ES-I3 (cell line): ENCODE data around the gene MZT2A.
"Not testable (repeated sequence)": the region's sequence is repeated elsewhere in the genome, so short reads cannot be mapped to it uniquely, and the experiment has no call there.

Experiments
- H3K36me3 ChIP-seq: 2 replicates; pipeline ENCODE4 v1.6.1; 2013; ENCODE audit warnings: mild to moderate bottlenecking, low read length, control low read depth, moderate library complexity; ENCODE audit not compliant: insufficient read depth
- H3K4me1 ChIP-seq: 2 replicates; pipeline ENCODE4 v1.6.1; 2013; ENCODE audit warnings: mild to moderate bottlenecking, control low read depth, low read length; ENCODE audit not compliant: insufficient read depth
- H3K9ac ChIP-seq: 2 replicates; pipeline ENCODE4 v1.6.1; 2013; ENCODE audit warnings: low read depth, mild to moderate bottlenecking, low read length, moderate library complexity
- H3K9me3 ChIP-seq: 2 replicates; pipeline ENCODE4 v1.6.1; 2013; ENCODE audit warnings: mild to moderate bottlenecking, low read length, moderate library complexity; ENCODE audit not compliant: control insufficient read depth, insufficient read depth

The MZT2A gene

GRCh38 chr2:131527131-131528001 lies 35.2 kb upstream of the MZT2A start, which contains the start of gene CCDC74A:
Gene CCDC74A, plus strand, starts transcription at chr2:131527888. Its CDS starts 83 bp downstream, at chr2:131527971.
- H3K9me3 ChIP-seq, H3K4me1 ChIP-seq, H3K36me3 ChIP-seq: not testable (repeated sequence)
- H3K9ac ChIP-seq = peak within 1 kb of the TSS; percentile 51; the same call in 1 of the 2 replicates

- not testable (repeated sequence) for H3K9me3 ChIP-seq, H3K9ac ChIP-seq, H3K4me1 ChIP-seq, H3K36me3 ChIP-seq
Observed at GRCh38 chr2:131525256-131525655, 33.1 kb upstream of the MZT2A start.

GRCh38 chr2:131521961-131522781 lies 30.0 kb upstream of the MZT2A start:
- Histone ChIP-seq H3K9ac (no peak overlapping the region), H3K9me3 (no peaks in the 10 kb centered on the region)

GRCh38 chr2:131521524-131521923 lies 29.3 kb upstream of the MZT2A start:
- H3K9me3 ChIP-seq, H3K36me3 ChIP-seq, H3K4me1 ChIP-seq, H3K9ac ChIP-seq: not testable (repeated sequence)

More at GRCh38 chr2:131521961-131522781, 30.0 kb upstream of the MZT2A start:
- no peaks in the 10 kb centered on the region for H3K4me1 ChIP-seq
- no peaks in the 10 kb centered on the region; the same call in 1 of the 2 replicates for H3K36me3 ChIP-seq

GRCh38 chr2:131520526-131520925 lies 28.3 kb upstream of the MZT2A start:
- H3K4me1 ChIP-seq = no peaks in the 10 kb centered on the region
- no peaks in the 10 kb centered on the region; the same call in 1 of the 2 replicates for H3K36me3 ChIP-seq
- H3K9ac ChIP-seq = no peak overlapping the region
- no peaks in the 10 kb centered on the region for H3K9me3 ChIP-seq

GRCh38 chr2:131519871-131520470 lies 27.8 kb upstream of the MZT2A start:
- not testable (repeated sequence) for H3K9ac ChIP-seq, H3K9me3 ChIP-seq, H3K36me3 ChIP-seq, H3K4me1 ChIP-seq

- H3K9ac ChIP-seq = no peak overlapping the region
- no peaks in the 10 kb centered on the region for H3K9me3 ChIP-seq
- no peaks in the 10 kb centered on the region for H3K4me1 ChIP-seq
- H3K36me3 ChIP-seq = no peaks in the 10 kb centered on the region; the same call in 1 of the 2 replicates
Observed at GRCh38 chr2:131519466-131519865, 27.3 kb upstream of the MZT2A start.

- not testable (repeated sequence) for H3K4me1 ChIP-seq, H3K36me3 ChIP-seq, H3K9me3 ChIP-seq, H3K9ac ChIP-seq
Observed at GRCh38 chr2:131518531-131518930, 26.3 kb upstream of the MZT2A start.

- not testable (repeated sequence) for H3K4me1 ChIP-seq, H3K36me3 ChIP-seq, H3K9me3 ChIP-seq
Observed at GRCh38 chr2:131517856-131518255, 25.7 kb upstream of the MZT2A start.

GRCh38 chr2:131517106-131517831 lies 25.1 kb upstream of the MZT2A start:
- H3K36me3 ChIP-seq = no peaks in the 10 kb centered on the region; the same call in 1 of the 2 replicates
- H3K9me3 ChIP-seq = no peaks in the 10 kb centered on the region
- no peaks in the 10 kb centered on the region for H3K4me1 ChIP-seq
- H3K9ac ChIP-seq = no peak overlapping the region

More at GRCh38 chr2:131517856-131518255, 25.7 kb upstream of the MZT2A start:
- H3K9ac ChIP-seq = not testable (repeated sequence)

- not testable (repeated sequence) for H3K36me3 ChIP-seq, H3K9me3 ChIP-seq, H3K4me1 ChIP-seq, H3K9ac ChIP-seq
Observed at GRCh38 chr2:131516621-131517020, 24.4 kb upstream of the MZT2A start.

- Histone ChIP-seq H3K4me1 (no peaks in the 10 kb centered on the region), H3K36me3 (no peaks in the 10 kb centered on the region; the same call in 1 of the 2 replicates), H3K9ac (no peak overlapping the region), H3K9me3 (no peaks in the 10 kb centered on the region)
Observed at GRCh38 chr2:131516011-131516410, 23.8 kb upstream of the MZT2A start.

- H3K36me3 ChIP-seq, H3K9me3 ChIP-seq, H3K9ac ChIP-seq, H3K4me1 ChIP-seq: not testable (repeated sequence)
Observed at GRCh38 chr2:131515235-131515634, 23.0 kb upstream of the MZT2A start.
